ENCODE measurements around the gene ITPR3. TPM values are rescaled to one million over a fixed set of nuclear protein-coding genes. Genes with fewer than 3 reads are reported as not detected.

The ITPR3 gene
- total RNA-seq, 1 experiment from 2014 or later: 86.9 TPM

DNA sequence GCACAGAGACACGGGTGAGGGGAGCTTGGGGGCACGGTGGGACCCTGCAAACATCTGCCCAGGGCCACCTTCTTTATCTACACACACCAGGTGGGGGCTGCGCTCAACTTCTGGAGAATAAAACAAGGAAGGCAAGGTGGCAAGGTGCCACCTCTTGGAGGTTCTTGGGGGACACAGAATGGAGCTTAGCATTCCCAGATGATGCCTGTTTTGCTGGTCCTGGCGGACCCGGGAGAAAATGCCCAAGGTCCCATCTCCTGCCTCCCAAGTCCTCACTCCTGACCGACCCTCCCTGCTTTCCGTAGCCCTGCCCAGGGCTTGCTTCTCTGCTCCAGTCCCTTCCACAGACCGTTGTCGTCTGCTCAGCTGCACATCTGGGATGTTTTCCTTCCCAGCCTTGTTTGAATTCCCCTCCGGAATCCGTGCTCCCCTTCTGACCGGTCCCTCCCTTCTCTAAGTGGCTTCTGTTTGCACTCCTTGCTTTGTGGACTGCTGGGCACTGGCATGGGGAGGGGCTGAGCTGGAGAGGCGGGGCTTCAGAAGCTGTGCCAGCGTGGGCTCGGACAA lies 13.1 kb downstream of the ITPR3 start:
- ChIA-PET CTCF (interaction anchor here (0.9 to 2.2 kb wide), 4 partner anchors 12 to 67 kb away, joined by 3 to 10 read pairs (median 4); no protein-coding TSS in a partner anchor), POLR2A (interaction anchor here (0.9 to 4.5 kb wide), 5 partner anchors 10 to 48 kb away, joined by 3 to 51 read pairs (median 3); partner anchors contain the start of gene ITPR3)
- TF ChIP-seq, protein P1, sequence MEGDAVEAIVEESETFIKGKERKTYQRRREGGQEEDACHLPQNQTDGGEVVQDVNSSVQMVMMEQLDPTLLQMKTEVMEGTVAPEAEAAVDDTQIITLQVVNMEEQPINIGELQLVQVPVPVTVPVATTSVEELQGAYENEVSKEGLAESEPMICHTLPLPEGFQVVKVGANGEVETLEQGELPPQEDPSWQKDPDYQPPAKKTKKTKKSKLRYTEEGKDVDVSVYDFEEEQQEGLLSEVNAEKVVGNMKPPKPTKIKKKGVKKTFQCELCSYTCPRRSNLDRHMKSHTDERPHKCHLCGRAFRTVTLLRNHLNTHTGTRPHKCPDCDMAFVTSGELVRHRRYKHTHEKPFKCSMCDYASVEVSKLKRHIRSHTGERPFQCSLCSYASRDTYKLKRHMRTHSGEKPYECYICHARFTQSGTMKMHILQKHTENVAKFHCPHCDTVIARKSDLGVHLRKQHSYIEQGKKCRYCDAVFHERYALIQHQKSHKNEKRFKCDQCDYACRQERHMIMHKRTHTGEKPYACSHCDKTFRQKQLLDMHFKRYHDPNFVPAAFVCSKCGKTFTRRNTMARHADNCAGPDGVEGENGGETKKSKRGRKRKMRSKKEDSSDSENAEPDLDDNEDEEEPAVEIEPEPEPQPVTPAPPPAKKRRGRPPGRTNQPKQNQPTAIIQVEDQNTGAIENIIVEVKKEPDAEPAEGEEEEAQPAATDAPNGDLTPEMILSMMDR (IDR thresholded peaks at IDR 0.05; ENCODE audit: unreplicated experiment): no peak
- Mint-ChIP-seq H3K4me3 (ENCODE audit: unreplicated experiment) (peak overlapping the region; percentile 72), H3K4me1 (ENCODE audit: insufficient read depth, unreplicated experiment) (peaks cover 51% of the 10 kb centered on the region), H3K27ac (ENCODE audit: low read depth, unreplicated experiment) (no peak overlapping the region), H3K9me3 (ENCODE audit: unreplicated experiment) (no peaks in the 10 kb centered on the region), H3K27me3 (ENCODE audit: insufficient read depth, unreplicated experiment) (no peaks in the 10 kb centered on the region), H3K36me3 (ENCODE audit: insufficient read depth, unreplicated experiment) (peaks cover 16% of the 10 kb centered on the region)
- BruUV-seq (replicated peaks): no TSS peak
- intact Hi-C loops (cut with micrococcal nuclease): no loop called here
- DNase-seq (ENCODE audit: unreplicated experiment): no peak

DNA sequence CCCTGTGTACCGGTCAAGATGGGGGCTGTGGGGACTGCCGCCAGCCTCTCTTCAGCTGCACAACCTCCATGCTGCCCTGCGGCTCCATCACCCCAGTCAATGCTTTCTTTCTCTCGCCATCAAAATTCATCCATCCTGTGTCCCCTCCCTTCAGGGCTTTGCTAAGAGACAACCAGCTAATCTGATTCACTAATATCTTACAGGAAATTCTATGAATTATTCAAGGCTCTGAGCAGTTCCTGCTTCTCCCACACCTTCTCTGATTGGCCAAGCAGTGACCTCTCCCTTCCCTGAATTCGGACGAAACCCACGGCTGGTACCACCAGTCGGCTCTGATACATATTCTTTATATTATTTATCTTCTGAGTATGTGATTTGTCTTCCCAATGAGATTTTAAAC lies 13.8 kb downstream of the ITPR3 start:
- no peaks in the 10 kb centered on the region for H3K27me3 Mint-ChIP-seq (ENCODE audit: insufficient read depth, unreplicated experiment)
- intact Hi-C loops (cut with micrococcal nuclease): no loop called here
- BruUV-seq (replicated peaks): no TSS peak
- peaks cover 58% of the 10 kb centered on the region for H3K4me1 Mint-ChIP-seq (ENCODE audit: insufficient read depth, unreplicated experiment)
- TF ChIP-seq, protein P1 (IDR thresholded peaks at IDR 0.05; ENCODE audit: unreplicated experiment): no peak
- H3K36me3 Mint-ChIP-seq (ENCODE audit: insufficient read depth, unreplicated experiment): peaks cover 20% of the 10 kb centered on the region
- H3K27ac Mint-ChIP-seq (ENCODE audit: low read depth, unreplicated experiment): no peak overlapping the region
- ChIA-PET CTCF (interaction anchor here (1.2 to 2.2 kb wide), 2 partner anchors 34 to 45 kb away, joined by 4 to 10 read pairs; no protein-coding TSS in a partner anchor), POLR2A (interaction anchor here (0.6 to 1.7 kb wide), 6 partner anchors 10 to 48 kb away, joined by 3 to 4 read pairs (median 3); no protein-coding TSS in a partner anchor)
- H3K9me3 Mint-ChIP-seq (ENCODE audit: unreplicated experiment): no peaks in the 10 kb centered on the region
- peak overlapping the region; percentile 72 for H3K4me3 Mint-ChIP-seq (ENCODE audit: unreplicated experiment)
- no peak for DNase-seq (ENCODE audit: unreplicated experiment)

DNA sequence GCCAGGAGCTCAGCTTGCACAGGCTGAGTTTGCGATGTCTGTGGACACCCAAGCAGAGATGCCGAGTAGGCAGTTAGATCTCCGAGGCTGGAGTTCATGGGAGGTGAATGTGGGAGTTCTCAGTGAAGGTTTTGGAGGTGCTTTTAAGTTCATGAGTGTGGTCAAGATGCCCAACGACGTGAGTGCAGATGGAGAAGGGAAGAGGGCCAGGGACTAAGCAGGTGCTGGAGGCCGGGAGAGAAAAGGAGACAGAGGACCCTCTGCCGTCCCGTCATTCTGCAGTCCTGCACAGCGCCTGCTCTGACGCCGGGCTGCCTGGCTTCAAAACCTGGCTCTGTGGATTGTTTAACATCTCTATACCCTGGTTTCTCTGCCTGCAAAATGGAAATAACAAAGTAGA lies 15.5 kb downstream of the ITPR3 start:
- ChIA-PET POLR2A (no interaction called here), CTCF (interaction anchor here (0.6 to 2.4 kb wide), 3 partner anchors 47 to 169 kb away, joined by 3 to 9 read pairs (median 4); no protein-coding TSS in a partner anchor)
- Mint-ChIP-seq H3K4me1 (ENCODE audit: insufficient read depth, unreplicated experiment) (peaks cover 42% of the 10 kb centered on the region), H3K4me3 (ENCODE audit: unreplicated experiment) (no peak overlapping the region), H3K9me3 (ENCODE audit: unreplicated experiment) (no peaks in the 10 kb centered on the region), H3K27ac (ENCODE audit: low read depth, unreplicated experiment) (peak overlapping the region; percentile 29), H3K36me3 (ENCODE audit: insufficient read depth, unreplicated experiment) (peaks cover 21% of the 10 kb centered on the region), H3K27me3 (ENCODE audit: insufficient read depth, unreplicated experiment) (no peaks in the 10 kb centered on the region)
- no TSS peak for BruUV-seq (replicated peaks)
- TF ChIP-seq, protein P1 (IDR thresholded peaks at IDR 0.05; ENCODE audit: unreplicated experiment): no peak
- no peak for DNase-seq (ENCODE audit: unreplicated experiment)
- intact Hi-C loops (cut with micrococcal nuclease): no loop called here

DNA sequence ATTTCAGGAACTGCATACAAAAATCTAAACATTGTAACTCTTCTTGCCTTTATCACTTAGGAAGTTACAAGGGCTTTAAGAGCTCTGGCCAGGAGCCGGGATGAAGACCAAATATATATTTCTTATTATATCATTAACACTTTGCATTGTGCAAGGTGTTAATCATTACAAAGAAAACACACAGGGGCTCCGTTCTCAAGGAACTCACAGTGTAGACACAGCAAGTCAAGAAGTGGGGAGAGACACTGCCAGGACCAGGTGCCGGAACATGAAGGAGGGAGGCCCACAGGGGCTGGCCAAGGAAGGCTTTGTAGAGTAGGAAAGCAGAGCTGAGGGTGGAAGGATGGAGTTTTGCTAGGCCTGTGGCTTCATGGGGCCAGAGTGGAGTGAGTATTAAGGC lies 17.4 kb downstream of the ITPR3 start:
- intact Hi-C loops (cut with micrococcal nuclease): no loop called here
- ChIA-PET CTCF (no interaction called here), POLR2A (interaction anchor here (0.7 to 1.1 kb wide), 2 partner anchors 22 to 686 kb away, joined by 3 to 4 read pairs; no protein-coding TSS in a partner anchor)
- no peaks in the 10 kb centered on the region for H3K27me3 Mint-ChIP-seq (ENCODE audit: insufficient read depth, unreplicated experiment)
- DNase-seq (ENCODE audit: unreplicated experiment): no peak
- BruUV-seq (replicated peaks): no TSS peak
- peaks cover 28% of the 10 kb centered on the region for H3K4me1 Mint-ChIP-seq (ENCODE audit: insufficient read depth, unreplicated experiment)
- TF ChIP-seq, protein P1 (IDR thresholded peaks at IDR 0.05; ENCODE audit: unreplicated experiment): no peak
- peaks cover 27% of the 10 kb centered on the region for H3K36me3 Mint-ChIP-seq (ENCODE audit: insufficient read depth, unreplicated experiment)
- H3K27ac Mint-ChIP-seq (ENCODE audit: low read depth, unreplicated experiment): no peak overlapping the region
- H3K9me3 Mint-ChIP-seq (ENCODE audit: unreplicated experiment): no peaks in the 10 kb centered on the region
- H3K4me3 Mint-ChIP-seq (ENCODE audit: unreplicated experiment): no peak overlapping the region

All from MCF 10A (cell line).